GM11168 (cell line): ENCODE results near the gene FAAP20.

Experiments
- in situ Hi-C: fragments of 300-500 bp; cut with MboI; formaldehyde crosslinking; loops from one replicate; pipeline ENCODE4 v1.12.0; 2022; ENCODE audit warnings: low sequenced_read_pairs; ENCODE audit not compliant: unreplicated experiment

FAAP20 gene

DNA sequence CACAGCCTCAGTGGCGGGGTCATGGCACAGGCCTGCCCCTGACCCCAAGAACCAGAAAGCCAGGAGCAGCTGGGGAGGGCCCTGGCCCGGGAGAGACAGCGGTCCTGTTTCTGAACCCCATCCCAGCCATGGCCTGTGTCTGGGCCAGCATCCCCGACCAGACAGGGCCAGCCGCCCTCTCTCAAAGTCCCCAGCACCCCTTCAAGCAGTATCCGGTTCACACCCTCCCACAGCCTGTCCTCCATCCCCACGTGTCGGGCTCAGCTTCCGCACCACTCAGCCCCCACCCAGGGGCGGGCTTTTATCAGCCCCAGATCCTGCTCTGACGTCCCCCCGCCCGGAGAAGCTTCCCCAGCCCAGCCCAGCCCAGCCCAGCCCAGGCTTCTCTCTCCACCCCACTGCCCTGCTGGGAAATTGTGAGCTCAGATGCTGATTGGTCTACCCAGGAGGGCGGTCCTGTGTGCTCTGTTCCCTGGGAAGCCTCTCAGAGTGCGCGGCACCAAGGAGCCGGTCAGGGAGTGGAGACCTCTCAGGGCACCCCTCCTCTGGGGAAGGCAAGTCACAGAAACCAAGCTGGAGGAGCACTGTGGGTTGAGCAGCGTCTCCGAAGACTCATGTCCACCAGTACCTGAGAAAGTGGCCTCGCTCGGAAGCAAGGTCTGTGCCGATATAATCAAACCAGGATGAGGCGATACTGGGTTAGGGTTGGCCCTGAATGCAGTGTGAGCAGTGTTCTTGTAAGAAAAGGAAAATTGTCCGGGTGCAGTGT is 4.7 kb upstream of the FAAP20 start:
- in situ Hi-C loops, result loop anchor here (10.0 to 25.0 kb wide), 2 partner anchors 176 to 388 kb away; partner anchors contain the start of gene PRXL2B

DNA sequence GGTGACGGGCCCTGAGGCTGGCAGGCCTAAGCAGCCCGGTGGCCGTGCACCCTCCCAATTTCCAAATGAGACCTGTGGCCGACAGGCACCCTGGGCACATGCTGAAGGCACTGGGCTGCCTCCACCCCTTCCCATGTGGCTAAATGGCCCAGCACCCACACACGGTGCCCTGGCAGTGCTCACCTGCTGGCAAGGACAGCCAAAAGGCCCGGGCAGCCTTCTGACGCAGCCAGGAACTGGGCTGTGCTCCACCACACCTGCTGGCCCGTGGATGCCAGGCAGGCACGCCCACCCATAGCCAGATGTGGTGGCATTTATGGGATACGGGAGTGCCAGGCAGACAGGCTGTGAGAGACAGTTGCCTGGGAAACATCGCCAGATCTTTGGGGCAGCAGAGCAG is 4.0 kb upstream of the FAAP20 start:
- in situ Hi-C loops, result loop anchor here (10.0 to 25.0 kb wide), 2 partner anchors 176 to 389 kb away; partner anchors contain the start of gene PRXL2B

DNA sequence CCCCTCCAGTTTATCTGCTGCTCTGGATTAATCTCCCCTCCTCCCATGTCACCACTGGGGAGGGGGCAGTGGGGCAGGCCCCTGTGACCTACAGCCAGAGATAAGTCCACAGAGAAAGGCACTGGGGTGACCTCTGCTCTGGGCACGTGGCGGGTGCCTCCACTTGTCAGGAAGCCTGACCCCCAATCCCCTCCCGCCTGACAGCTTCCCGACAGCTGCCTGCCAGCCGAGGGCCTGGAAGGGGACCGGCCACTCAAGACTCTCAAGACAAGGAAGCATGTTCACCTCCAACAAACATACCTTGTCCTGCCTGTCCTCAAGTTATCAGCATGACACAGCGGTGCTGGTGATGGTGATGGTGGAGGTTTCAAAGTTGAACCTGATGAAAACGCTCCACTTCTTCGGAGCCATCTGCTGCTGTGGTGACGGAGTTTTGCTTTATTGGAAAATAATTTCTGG is 3.2 kb upstream of the FAAP20 start:
- in situ Hi-C loops, result loop anchor here (10.0 to 25.0 kb wide), 2 partner anchors 177 to 390 kb away; partner anchors contain the start of gene PRXL2B

DNA sequence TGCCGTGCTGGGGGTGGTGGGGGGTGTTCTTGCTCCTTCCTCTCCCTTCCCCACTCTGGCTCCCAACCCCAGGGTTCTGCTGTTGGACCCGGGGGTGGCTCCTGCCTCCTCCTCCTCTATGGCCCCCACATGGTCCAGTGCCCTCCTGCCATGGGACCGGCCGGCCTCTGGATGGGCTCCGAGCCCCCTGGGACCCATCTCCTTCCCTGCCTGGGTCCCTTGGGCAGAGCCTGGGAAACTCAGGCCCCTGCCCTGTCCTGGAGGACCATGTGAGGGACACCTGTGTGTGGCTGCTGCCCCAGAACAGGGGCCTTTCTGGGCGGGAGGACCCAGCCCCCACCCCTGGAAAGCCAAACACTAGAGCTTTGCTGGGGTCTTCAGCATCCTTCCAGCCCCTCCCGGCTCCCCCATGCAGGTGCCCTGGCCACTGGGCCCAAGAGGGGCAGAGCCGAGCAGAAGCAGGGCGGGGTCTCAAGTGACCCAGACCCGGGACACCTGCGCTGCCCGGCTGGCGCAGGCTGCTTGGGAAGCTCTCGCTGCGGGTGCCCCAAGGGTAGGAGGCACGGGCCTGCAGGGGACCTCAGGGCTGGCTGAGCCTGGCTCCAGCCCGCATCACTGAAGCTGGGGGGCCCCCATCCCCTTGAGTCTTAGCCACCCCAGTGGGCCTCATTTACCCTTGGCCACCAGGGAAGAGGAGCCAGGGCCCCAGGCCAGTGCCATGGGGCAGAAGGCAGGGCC is 2.5 kb upstream of the FAAP20 start:
- in situ Hi-C loops, result loop anchor here (10.0 to 25.0 kb wide), 2 partner anchors 178 to 390 kb away; partner anchors contain the start of gene PRXL2B

DNA sequence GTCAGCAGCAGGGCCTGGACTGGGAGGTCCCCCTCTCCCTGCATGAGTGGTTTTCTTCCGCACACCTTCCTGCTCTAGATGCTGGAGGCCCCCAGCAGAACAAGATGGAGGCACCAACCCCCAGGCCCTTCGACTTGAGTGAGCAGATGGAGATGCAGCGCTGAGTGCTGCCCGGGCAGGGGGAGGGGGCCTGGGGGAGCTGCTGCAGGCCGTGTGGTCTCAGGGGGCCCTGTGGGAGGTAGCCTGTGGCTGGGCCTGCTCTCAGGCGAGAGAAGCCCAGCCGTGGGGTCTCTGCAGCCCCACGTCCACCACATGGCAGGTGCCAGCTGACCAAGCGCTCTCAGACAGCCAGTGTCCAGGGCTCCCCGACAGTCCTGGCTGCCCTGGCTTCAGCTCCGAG is 1.2 kb upstream of the FAAP20 start:
- in situ Hi-C loops, result loop anchor here (10.0 to 25.0 kb wide), 2 partner anchors 179 to 392 kb away; partner anchors contain the start of gene PRXL2B

DNA sequence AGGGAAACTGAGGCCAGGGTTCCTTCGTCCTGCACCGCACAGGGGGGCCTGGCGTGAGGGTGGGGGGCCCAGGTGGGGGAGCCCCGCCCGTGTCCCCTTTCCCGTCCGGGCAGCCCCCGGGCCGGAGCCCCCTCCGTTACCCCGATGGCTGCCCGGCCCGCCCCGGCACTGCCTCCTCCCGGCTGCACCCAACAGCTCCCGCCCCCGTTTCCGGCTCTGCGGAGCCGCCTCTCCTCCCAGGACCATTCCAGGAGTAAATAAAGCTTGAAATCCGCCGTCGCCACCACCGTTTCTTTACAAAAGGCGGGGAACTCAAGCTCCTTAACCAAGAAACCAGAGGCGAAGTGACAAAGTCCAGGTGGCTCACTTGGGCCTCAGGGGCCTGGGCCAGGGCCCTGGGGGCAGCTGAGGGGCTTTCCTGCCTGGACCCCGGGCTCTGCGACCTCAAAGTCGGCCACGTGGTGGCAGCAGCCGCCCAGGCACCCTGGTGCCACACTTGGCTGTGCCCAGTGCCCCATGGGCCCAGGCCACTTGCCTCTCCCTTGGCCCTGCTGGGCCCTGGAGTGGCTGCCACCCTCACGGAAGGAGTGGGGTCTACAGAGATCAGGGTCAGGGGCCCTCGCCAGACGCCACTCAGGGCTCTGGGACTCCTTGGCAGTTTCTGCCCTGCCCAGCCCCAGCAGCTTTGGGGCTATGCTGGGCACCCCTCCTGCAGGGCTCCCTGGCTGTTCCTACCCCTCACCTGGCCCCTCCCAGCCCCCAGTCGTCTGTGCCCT is 514 bp upstream of the FAAP20 start:
- in situ Hi-C loops, result loop anchor here (10.0 to 25.0 kb wide), 2 partner anchors 180 to 392 kb away; partner anchors contain the start of gene PRXL2B

DNA sequence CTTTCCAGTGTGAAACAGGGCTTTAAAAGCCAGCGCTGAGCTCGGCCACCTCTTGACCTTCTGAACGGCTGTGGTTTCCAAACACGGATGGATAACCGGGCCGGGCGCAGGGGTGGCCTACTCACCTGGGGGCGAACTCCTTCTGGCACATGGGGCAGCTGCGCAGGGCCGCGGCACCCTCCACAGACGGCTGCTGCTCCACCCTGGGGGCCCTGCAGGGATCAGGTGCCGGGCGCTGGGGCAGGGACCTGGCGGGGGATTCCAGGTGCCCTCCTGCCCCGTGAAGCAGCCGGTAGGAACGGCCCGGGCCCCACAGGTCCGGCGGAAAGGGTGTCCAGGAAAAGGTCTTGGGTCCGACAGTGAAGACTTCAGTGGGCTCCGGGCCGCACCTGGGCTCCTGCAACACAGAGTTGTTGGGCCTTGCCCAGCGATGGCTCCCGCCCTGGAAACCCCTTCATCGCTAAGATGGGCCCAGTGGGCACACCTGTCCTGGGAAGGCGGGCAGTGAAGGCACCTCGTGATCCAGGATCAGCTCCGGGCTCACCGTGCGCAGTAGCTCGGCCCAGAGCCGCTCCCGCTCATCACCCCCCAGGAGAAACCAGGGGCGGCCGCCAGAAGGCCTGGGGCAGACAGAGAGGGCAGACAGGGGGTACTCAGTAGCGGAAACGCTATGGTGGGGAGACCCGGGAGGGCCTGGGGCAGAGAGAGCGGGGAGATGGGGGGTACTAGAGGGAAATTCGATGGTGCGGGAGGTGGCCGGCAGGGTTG is 874 bp downstream of the FAAP20 start:
- in situ Hi-C loops, result loop anchor here (10.0 to 25.0 kb wide), 2 partner anchors 181 to 394 kb away; partner anchors contain the start of gene PRXL2B

DNA sequence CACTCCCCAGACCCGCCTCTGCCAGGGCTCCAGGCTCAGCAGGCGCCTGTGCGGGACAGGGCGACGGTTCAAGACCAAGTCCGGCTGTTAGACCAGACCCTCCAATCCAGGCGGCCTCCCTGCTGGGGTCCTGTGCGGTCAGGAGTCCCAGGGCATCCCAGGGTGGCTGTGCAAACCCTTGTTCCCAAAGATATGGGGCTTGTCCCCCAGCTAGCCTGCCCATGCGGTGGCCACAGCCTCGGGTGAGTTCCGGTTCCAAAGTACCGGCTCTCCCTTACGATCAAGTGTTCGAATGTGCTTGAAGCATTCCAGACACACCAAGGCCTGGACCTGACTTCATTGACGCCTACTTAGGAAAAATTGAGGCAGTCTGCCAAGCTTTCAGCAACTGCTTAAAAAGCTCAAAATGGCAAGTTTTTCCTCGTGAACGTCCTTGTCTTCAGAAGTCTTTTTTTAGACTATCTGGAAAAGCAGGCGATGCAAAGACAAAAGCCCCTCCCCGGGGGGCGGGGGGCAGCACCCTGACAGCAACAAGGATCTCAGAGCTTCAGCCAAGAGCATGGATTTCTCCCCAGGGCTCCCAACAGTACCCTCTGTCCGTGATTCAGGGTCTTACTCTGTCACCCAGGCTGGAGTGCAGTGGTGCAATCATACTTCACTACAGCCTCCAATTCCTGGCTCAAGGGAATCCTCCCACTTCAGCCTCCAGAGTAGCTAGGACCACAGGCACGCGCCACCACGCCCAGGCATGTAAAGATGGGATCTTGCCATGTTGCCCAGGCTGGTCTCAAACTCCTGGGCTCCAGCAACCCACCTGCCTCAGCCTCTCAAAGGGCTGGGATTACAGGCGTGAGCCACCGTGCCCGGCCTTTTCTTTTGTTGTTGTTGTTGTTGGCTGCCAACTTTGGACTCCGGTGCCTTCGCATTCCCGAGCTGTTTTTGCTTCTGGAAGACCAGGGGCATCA is 2.3 kb downstream of the FAAP20 start:
- in situ Hi-C loops, result loop anchor here (10.0 to 25.0 kb wide), 2 partner anchors 182 to 395 kb away; partner anchors contain the start of gene PRXL2B

DNA sequence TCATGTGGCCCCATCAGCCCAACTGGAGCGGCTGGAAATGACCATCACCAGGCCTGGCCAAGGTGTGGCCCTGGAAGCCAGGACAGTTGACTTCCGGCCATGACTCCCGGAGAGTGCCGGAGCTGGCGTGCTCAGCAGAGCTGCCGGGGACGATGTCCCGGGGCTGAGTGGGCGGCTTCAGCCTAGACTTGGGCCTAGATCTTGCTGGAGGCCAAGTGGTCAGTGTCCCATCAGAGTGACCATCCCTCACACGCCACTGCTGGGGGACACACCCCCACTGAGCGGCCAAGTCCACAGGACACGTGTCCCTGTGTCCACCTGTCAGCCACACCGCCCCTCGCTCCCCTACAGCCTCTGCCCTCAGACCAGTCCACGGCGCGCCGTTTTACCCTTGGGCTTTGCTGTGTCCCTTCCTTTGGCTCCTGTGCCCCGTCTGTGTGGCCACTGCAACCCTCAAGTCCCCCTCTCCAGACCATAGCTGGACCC is 4.0 kb downstream of the FAAP20 start:
- in situ Hi-C loops, result loop anchor here (10.0 to 25.0 kb wide), 2 partner anchors 184 to 397 kb away; partner anchors contain the start of gene PRXL2B

DNA sequence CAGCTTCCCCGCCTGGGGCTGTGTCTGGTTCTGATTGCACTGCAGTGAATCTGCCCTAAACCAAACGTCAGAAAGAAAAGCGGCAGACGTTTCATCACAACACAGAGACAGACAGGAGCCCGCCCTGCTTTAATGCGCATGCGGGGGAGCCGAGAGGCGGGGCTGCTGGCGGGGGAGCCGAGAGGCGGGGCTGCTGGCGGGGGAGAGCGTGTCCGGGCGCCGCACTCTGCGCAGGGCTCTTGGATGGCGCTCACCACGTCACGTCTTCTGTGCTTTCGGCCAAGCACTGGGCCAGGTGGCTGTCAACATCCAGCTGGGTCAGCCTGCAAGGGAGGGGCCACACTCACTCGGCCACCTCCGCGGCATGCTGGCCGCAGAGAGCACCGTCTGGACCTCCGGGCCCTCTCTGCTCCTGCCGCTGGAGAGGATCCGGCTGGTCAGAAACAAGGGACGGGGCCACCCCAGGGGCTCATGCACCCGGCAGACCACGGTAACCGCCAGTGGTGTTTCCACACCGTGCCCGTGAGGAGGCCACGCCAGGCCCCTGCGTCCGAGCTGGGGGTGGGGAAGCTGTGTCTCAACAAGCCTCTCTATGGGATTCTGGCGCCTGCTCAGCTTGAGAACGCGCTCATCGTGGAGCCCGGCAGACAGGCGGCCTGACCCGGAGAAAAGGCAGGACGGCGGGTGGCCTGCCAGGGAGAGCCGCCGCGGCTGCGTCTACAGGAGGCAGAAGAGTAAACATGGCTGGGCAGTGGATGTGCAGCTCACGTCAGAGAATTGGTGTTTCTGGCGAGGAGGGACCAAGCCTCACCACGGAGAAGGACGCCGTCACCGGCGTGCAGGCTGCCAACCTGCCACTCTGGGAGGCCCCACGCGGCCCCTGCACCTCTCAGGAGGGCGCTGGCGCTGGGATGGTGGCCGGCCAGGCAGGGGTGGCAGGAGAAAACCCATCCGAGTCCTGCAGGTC is 4.8 kb downstream of the FAAP20 start:
- in situ Hi-C loops, result loop anchor here (10.0 to 25.0 kb wide), 2 partner anchors 185 to 398 kb away; partner anchors contain the start of gene PRXL2B

DNA sequence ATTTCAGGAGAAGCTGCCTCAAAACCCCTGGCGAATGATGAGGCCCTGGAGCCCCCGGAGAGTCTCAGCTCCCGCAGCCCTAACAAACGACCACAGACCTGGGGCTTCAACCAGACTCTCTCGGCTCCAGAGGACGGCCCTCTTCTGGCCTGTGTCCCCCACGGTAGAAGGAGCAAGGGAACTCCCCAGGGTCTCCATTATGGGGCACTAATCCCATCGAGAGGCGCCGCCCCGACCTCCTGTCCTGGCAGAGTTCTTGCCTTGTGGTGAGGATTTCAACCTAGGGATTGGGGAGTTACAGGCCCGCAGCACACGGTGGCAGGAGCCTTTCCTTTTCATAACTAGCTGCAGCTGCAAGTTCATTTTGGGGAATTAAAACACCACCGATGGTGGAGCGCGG is 6.2 kb downstream of the FAAP20 start:
- in situ Hi-C loops, result loop anchor here (25.0 kb wide), 1 partner anchor 399 kb away; the partner anchor contains the start of gene PRXL2B

DNA sequence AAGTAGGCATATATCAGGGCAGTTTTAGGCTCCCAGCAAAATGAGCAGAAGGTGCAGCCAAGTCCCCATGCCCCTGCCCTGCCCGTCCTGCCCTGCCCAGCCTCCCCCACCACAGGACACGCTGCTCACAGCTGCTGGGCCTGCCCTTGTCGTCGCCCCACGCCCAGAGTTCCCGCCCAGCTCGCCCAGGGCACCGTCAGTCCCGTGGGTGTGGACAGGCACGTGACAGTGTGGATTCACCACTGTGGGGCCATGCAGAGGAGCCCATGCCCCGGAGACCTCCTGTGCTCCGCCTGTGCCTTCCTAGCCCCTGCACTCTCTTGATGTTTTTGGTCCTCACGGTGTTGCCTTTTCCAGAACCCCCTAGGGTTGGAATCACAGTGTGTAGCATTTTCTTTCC is 7.0 kb downstream of the FAAP20 start:
- in situ Hi-C loops, result loop anchor here (25.0 kb wide), 1 partner anchor 400 kb away; the partner anchor contains the start of gene PRXL2B

DNA sequence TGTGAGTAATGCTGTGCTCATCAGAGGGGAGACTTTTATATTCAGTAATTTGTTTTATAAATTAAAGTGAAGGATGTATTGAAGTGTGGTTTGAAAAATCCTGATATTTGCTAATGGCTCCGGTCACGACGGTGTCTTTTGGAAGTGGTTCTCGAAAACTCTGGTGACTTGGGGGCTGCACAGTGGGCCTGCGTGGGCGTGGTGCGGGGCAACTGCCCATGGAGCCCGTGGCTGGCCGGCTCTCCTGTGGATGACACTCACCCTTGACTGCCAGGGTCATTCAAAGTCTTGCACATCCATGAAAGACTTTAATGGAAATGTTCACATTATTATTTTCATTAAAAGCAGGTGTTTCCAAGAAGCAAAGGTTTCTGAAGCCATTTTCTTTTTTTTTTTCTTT is 7.7 kb downstream of the FAAP20 start:
- in situ Hi-C loops, result loop anchor here (25.0 kb wide), 1 partner anchor 400 kb away; the partner anchor contains the start of gene PRXL2B

DNA sequence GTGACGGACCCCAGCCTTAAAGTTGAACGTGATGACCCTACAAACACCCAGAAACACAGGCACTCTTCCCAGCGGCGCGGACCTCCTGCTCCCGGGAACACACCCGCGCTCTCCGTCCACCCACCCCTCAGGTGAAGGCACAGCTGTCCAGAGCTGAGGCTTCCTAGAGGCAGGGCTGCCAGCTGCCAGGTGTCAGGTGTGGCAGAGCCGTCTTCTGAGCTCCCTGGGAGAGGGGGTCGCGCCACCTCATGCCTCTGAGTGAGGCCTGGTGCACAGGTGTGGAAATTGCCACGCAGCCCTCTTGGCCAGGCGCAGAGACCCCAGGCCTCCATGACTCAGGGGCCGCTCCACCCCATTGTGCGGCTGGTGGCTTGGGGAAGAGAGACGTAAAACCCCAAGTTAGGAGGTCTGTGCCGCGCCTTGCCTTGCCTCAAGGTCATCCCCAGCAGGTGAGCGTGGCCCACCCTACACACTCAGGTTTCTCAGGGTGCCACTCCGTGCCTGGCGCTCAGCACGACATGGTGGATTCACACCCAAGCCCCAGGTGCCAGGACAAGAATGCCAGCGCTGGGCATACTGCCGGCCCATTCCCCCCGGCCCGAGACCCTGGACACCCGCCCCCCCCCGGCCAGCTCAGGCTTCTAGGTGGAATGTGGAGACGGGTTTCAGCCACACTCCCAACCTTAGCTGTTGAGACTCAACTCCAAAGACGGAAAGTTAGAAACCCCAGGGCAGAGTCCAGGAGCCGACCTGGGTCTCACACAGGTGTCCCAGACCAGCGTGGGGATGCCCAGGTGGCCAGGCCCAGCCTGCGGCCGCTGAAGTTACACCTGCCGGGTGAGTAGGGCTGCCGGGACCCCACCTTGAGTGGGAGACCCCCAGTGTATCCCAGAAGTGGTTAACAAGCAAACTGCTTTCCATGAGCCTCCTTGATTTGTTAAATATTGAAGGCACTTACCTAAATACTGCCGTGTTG is 8.4 kb downstream of the FAAP20 start:
- in situ Hi-C loops, result loop anchor here (25.0 kb wide), 1 partner anchor 401 kb away; the partner anchor contains the start of gene PRXL2B

DNA sequence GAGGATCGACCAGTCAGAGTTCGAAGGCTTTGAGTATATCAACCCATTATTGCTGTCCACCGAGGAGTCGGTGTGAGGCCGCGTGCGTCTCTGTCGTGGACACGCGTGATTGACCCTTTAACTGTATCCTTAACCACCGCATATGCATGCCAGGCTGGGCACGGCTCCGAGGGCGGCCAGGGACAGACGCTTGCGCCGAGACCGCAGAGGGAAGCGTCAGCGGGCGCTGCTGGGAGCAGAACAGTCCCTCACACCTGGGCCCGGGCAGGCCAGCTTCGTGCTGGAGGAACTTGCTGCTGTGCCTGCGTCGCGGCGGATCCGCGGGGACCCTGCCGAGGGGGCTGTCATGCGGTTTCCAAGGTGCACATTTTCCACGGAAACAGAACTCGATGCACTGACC is 9.6 kb downstream of the FAAP20 start:
- in situ Hi-C loops, result loop anchor here (25.0 kb wide), 1 partner anchor 402 kb away; the partner anchor contains the start of gene PRXL2B
